B cell (primary cell): Measurements from ENCODE around the gene WDR1.

Experiments used
- CTCF ChIP-seq: fragments of 200-600 bp; IDR thresholded peaks from one replicate; pipeline ENCODE4 v1.8.0; 2022; ENCODE audit warnings: antibody characterized with exemption, mild to moderate bottlenecking
- EZH2 ChIP-seq: IDR thresholded peaks from 2 replicates; pipeline ENCODE4 v1.6.1; 2012; ENCODE audit warnings: borderline replicate concordance, low read depth, mild to moderate bottlenecking, moderate library complexity, low read length; ENCODE audit not compliant: insufficient read depth, poor library complexity, severe bottlenecking

- TF ChIP-seq CTCF (no peak), EZH2 (no peak)
These were observed 12.9 kb upstream of the WDR1 start for GRCh38 chr4:10129196-10130177.
